ENCODE results near the gene TIPRL. TPM values are rescaled to one million over a fixed set of nuclear protein-coding genes. Genes with fewer than 3 reads are reported as not detected.

TIPRL gene
- total and polyA plus RNA-seq, 7 donors = 19.3 to 31.0 (median 30.7) TPM

- no peak overlapping the region for H3K4me3 ChIP-seq
- no peaks in the 10 kb centered on the region for H3K27me3 ChIP-seq
- intact Hi-C loops (cut with DNase I) = no loop called here
- peak overlapping the region in 1 of 4 donors; percentile 61 for H3K27ac ChIP-seq
- DNase-seq = no peak
- H3K9me3 ChIP-seq = no peaks in the 10 kb centered on the region
- TF ChIP-seq CTCF (IDR thresholded peaks at IDR 0.05) (no peak), EP300 (IDR thresholded peaks at IDR 0.05) (no peak), POLR2A (IDR thresholded peaks at IDR 0.05) (no peak), POLR2AphosphoS5 (IDR thresholded peaks at IDR 0.05) (no peak)
- 90 to 95% methylated on average over 3 of the region's 3 CpGs for WGBS, 2 donors
- peaks cover 0 to 57% (median 13%) of the 10 kb centered on the region in 4 donors for H3K36me3 ChIP-seq
- H3K4me1 ChIP-seq = peaks cover 0 to 46% (median 31%) of the 10 kb centered on the region in 4 donors
Observed at GRCh38 chr1:168245042-168245441, 66.3 kb downstream of the TIPRL start.

- intact Hi-C loops (cut with DNase I) = no loop called here
Observed at GRCh38 chr1:168246506-168246905, 67.7 kb downstream of the TIPRL start.

More at GRCh38 chr1:168246506-168246905, 67.7 kb downstream of the TIPRL start:
- WGBS, 2 donors = 92% methylated on average over 5 of the region's 5 CpGs
- Histone ChIP-seq H3K27ac (no peak overlapping the region), H3K9me3 (no peaks in the 10 kb centered on the region), H3K4me1 (peaks cover 0 to 50% (median 30%) of the 10 kb centered on the region in 4 donors), H3K27me3 (no peaks in the 10 kb centered on the region), H3K36me3 (peaks cover 0 to 58% (median 13%) of the 10 kb centered on the region in 4 donors), H3K4me3 (no peak overlapping the region)
- no peak for DNase-seq
- no peak for TF ChIP-seq EP300 (IDR thresholded peaks at IDR 0.05)
- TF ChIP-seq POLR2AphosphoS5 (IDR thresholded peaks at IDR 0.05) = no peak
- no peak for TF ChIP-seq POLR2A (IDR thresholded peaks at IDR 0.05)
- TF ChIP-seq CTCF (IDR thresholded peaks at IDR 0.05) = no peak

Small RNAs within 50 kb of the gene (small RNA-seq; reads per million reads assigned to genes)
- gene AL021397.1 = 0 reads per million in 3 donors

Other genes starting within 250 kb of the TIPRL start
- 100 to 1,000 TPM in 1 of 4 donors, 10 to 100 TPM in 3; 79.6 to 102 (median 86.2) TPM for gene DCAF6, start 242.3 kb upstream of the TIPRL start, total RNA-seq
- gene DCAF6, start 242.3 kb upstream of the TIPRL start, polyA plus RNA-seq = 10 to 100 TPM; 33.6 to 49.0 (median 43.8) TPM
- 10 to 100 TPM; 44.4 to 64.2 (median 55.2) TPM for gene MPC2, start 241.9 kb upstream of the TIPRL start, total RNA-seq
- gene MPC2, start 241.9 kb upstream of the TIPRL start, polyA plus RNA-seq = 100 to 1,000 TPM; 136 to 252 (median 144) TPM
- 10 to 100 TPM in 3 of 4 donors, 1 to 10 TPM in 1; 8.9 to 23.0 (median 14.1) TPM for gene GPR161, start 42.0 kb upstream of the TIPRL start, total RNA-seq
- 1 to 10 TPM in 1 of 3 donors, under 1 TPM in 2; 0.60 to 2.7 (median 0.92) TPM for gene GPR161, start 42.0 kb upstream of the TIPRL start, polyA plus RNA-seq
- gene SFT2D2, start 47.0 kb downstream of the TIPRL start, total RNA-seq = 10 to 100 TPM; 36.7 to 43.2 (median 39.2) TPM
- gene SFT2D2, start 47.0 kb downstream of the TIPRL start, polyA plus RNA-seq = 10 to 100 TPM in 1 of 3 donors, 1 to 10 TPM in 2; 2.5 to 14.8 (median 3.0) TPM
- gene TBX19, start 101.9 kb downstream of the TIPRL start, total RNA-seq = 1 to 10 TPM; 2.7 to 5.3 (median 3.1) TPM
- gene TBX19, start 101.9 kb downstream of the TIPRL start, polyA plus RNA-seq = 1 to 10 TPM in 2 of 3 donors, under 1 TPM in 1; 0.46 to 1.8 (median 1.2) TPM